NOMO-1 treated with DMSO at 0.1 percent for 48 hours (cell line): ENCODE measurements around the gene CYP2C18.
"Not testable (repeated sequence)": the region's sequence is repeated elsewhere in the genome, so short reads cannot be mapped to it uniquely, and the experiment has no call there.

ENCODE experiments used
- DNase-seq: peaks from one replicate; lab custom pipeline; 2025; ENCODE audit not compliant: unreplicated experiment; lab: John Stamatoyannopoulos, UW

Gene CYP2C18

GRCh38 chr10:94738588-94738987 is 55.1 kb downstream of the CYP2C18 start:
- DNase-seq: no peak

GRCh38 chr10:94747137-94747536 is 63.6 kb downstream of the CYP2C18 start:
- DNase-seq: no peak

- DNase-seq: no peak
Measured at GRCh38 chr10:94747838-94748237, 64.3 kb downstream of the CYP2C18 start.

- DNase-seq: no peak
Measured at GRCh38 chr10:94757916-94758315, 74.4 kb downstream of the CYP2C18 start.

GRCh38 chr10:94760586-94761178 is 77.2 kb downstream of the CYP2C18 start:
- no peak for DNase-seq

GRCh38 chr10:94762393-94762792 is 78.9 kb downstream of the CYP2C18 start, which contains the start of gene CYP2C19:
Gene CYP2C19 (plus strand): TSS chr10:94762681. CDS start chr10:94762706, 25 bp downstream.
- DNase-seq: no peak

- not testable (repeated sequence) for DNase-seq
Measured at GRCh38 chr10:94775425-94775824, 91.9 kb downstream of the CYP2C18 start.

- no peak for DNase-seq
Measured at GRCh38 chr10:94777886-94778458, 94.4 kb downstream of the CYP2C18 start.

GRCh38 chr10:94780844-94781243 is 97.3 kb downstream of the CYP2C18 start:
- DNase-seq: no peak

GRCh38 chr10:94784256-94784655 is 100.7 kb downstream of the CYP2C18 start:
- no peak for DNase-seq

- no peak for DNase-seq
Measured at GRCh38 chr10:94785211-94785610, 101.7 kb downstream of the CYP2C18 start.
